Neural progenitor cell (in vitro differentiated cells): ENCODE data around the gene H2BK1. TPM values are rescaled to one million over a fixed set of nuclear protein-coding genes. Genes with fewer than 3 reads are reported as not detected.

ENCODE experiments used
- DNase-seq: peaks from one replicate; pipeline ENCODE4 v3.0.0-alpha.2; 2016; ENCODE audit warnings: low spot score
- H2AFZ ChIP-seq: fragments of 200-600 bp; sonication (generic); replicated peaks from 2 replicates; pipeline ENCODE4 v1.6.1; 2016; ENCODE audit warnings: antibody characterized with exemption
- H3F3A ChIP-seq: fragments of 200-600 bp; sonication (generic); 2 replicates; pipeline ENCODE4 v1.6.1; 2016; ENCODE audit warnings: antibody characterized with exemption, low read depth
- H3K27ac ChIP-seq: fragments of 200-600 bp; sonication (generic); 2 replicates; pipeline ENCODE4 v1.5.1; 2016; ENCODE audit warnings: mild to moderate bottlenecking
- H3K27me3 ChIP-seq: fragments of 200-600 bp; sonication (generic); 2 replicates; pipeline ENCODE4 v1.6.1; 2016; ENCODE audit warnings: mild to moderate bottlenecking, moderate library complexity
- H3K36me3 ChIP-seq: fragments of 200-600 bp; sonication (generic); 2 replicates; pipeline ENCODE4 v1.5.1; 2016
- H3K4me1 ChIP-seq: fragments of 200-600 bp; sonication (generic); 2 replicates; pipeline ENCODE4 v1.6.1; 2016; ENCODE audit warnings: mixed run types
- H3K4me2 ChIP-seq: fragments of 200-600 bp; sonication (generic); 2 replicates; pipeline ENCODE4 v1.6.1; 2016
- H3K4me3 ChIP-seq: fragments of 200-600 bp; sonication (generic); 2 replicates; pipeline ENCODE4 v1.5.1; 2016
- H3K79me2 ChIP-seq: fragments of 200-600 bp; sonication (generic); 2 replicates; pipeline ENCODE4 v1.6.1; 2016; ENCODE audit warnings: low read depth
- H3K9ac ChIP-seq: fragments of 200-600 bp; sonication (generic); 2 replicates; pipeline ENCODE4 v1.6.1; 2016
- H3K9me3 ChIP-seq: fragments of 200-600 bp; sonication (generic); 2 replicates; pipeline ENCODE4 v1.5.1; 2016; ENCODE audit warnings: low read depth
- H4K20me1 ChIP-seq: fragments of 200-600 bp; sonication (generic); 2 replicates; pipeline ENCODE4 v1.6.1; 2016; ENCODE audit warnings: low read depth
- H3K27ac Mint-ChIP-seq: 3 replicates; pipeline ENCODE4 v1.8.0; 2021; ENCODE audit warnings: mixed read lengths
- H3K27me3 Mint-ChIP-seq: 2 replicates; pipeline ENCODE4 v1.8.0; 2022; ENCODE audit warnings: low read depth, mild to moderate bottlenecking, inconsistent platforms, moderate library complexity, mixed read lengths; ENCODE audit not compliant: insufficient read depth
- H3K36me3 Mint-ChIP-seq: 3 replicates; pipeline ENCODE4 v1.8.0; 2021; ENCODE audit warnings: mixed read lengths
- H3K4me1 Mint-ChIP-seq: 3 replicates; pipeline ENCODE4 v1.8.0; 2021; ENCODE audit warnings: mixed read lengths
- H3K4me3 Mint-ChIP-seq: 3 replicates; pipeline ENCODE4 v1.8.0; 2021; ENCODE audit warnings: mild to moderate bottlenecking, moderate library complexity, mixed read lengths
- H3K9me3 Mint-ChIP-seq: 3 replicates; pipeline ENCODE4 v1.8.0; 2020; ENCODE audit warnings: mixed read lengths
- CTCF ChIP-seq: fragments of 200-600 bp; sonication (generic); IDR thresholded peaks from 2 replicates; pipeline ENCODE4 v1.5.1; 2017; ENCODE audit warnings: antibody characterized with exemption, mild to moderate bottlenecking
- EZH2 ChIP-seq: fragments of 200-600 bp; sonication (generic); IDR thresholded peaks from 2 replicates; pipeline ENCODE4 v1.6.1; 2017; ENCODE audit warnings: antibody characterized with exemption, mild to moderate bottlenecking, moderate library complexity
- EZH2phosphoT487 ChIP-seq: fragments of 200-600 bp; sonication (generic); IDR thresholded peaks from 2 replicates; pipeline ENCODE4 v1.6.1; 2017; ENCODE audit warnings: antibody characterized with exemption
- total RNA-seq: library from RNA; depleted of rRNA; stranded (reverse); fragments of >200 nt; gene quantifications from 2 replicates; pipeline ENCODE4 v1.2.3, GENCODE V29; 2015; ENCODE audit warnings: low replicate concordance

H2BK1 gene
- total RNA-seq, 1 donor from 2014 or later: not detected

GRCh38 chr7:151251328-151251688 lies 41.0 kb upstream of the H2BK1 start:
- Mint-ChIP-seq H3K27ac (peak overlapping the region; percentile 84), H3K36me3 (no peaks in the 10 kb centered on the region), H3K27me3 (peaks cover 17% of the 10 kb centered on the region), H3K4me3 (peak overlapping the region; percentile 81), H3K4me1 (peaks cover 71% of the 10 kb centered on the region), H3K9me3 (no peaks in the 10 kb centered on the region)
- Histone ChIP-seq H3K79me2 (no peaks in the 10 kb centered on the region), H3K27ac (no peak overlapping the region), H3K4me3 (peak overlapping the region; percentile 90), H3K9ac (no peak overlapping the region), H3K9me3 (no peaks in the 10 kb centered on the region), H3K36me3 (no peaks in the 10 kb centered on the region), H3K27me3 (peaks cover 71% of the 10 kb centered on the region), H4K20me1 (peaks cover 15% of the 10 kb centered on the region), H2AFZ (no peak overlapping the region), H3F3A (peaks cover 48% of the 10 kb centered on the region), H3K4me2 (peak overlapping the region; percentile 99), H3K4me1 (peaks cover 46% of the 10 kb centered on the region)
- DNase-seq: no peak
- TF ChIP-seq EZH2 (no peak), EZH2phosphoT487 (no peak), CTCF (no peak)

GRCh38 chr7:151250181-151251132 lies 40.2 kb upstream of the H2BK1 start:
- peaks cover 54% of the 10 kb centered on the region for H3K4me1 ChIP-seq
- H3K9me3 ChIP-seq: no peaks in the 10 kb centered on the region
- H4K20me1 ChIP-seq: peaks cover 23% of the 10 kb centered on the region
- no peak overlapping the region for H3K4me3 ChIP-seq
- H3K9ac ChIP-seq: no peak overlapping the region
- Mint-ChIP-seq H3K27me3 (peaks cover 16% of the 10 kb centered on the region), H3K27ac (peak overlapping the region; percentile 84), H3K9me3 (no peaks in the 10 kb centered on the region), H3K36me3 (no peaks in the 10 kb centered on the region), H3K4me1 (peaks cover 75% of the 10 kb centered on the region), H3K4me3 (peak overlapping the region; percentile 81)
- no peak for DNase-seq
- H3K36me3 ChIP-seq: no peaks in the 10 kb centered on the region
- peaks cover 56% of the 10 kb centered on the region for H3F3A ChIP-seq
- H3K79me2 ChIP-seq: no peaks in the 10 kb centered on the region
- no peak overlapping the region for H2AFZ ChIP-seq
- TF ChIP-seq EZH2 (no peak), EZH2phosphoT487 (no peak), CTCF (no peak)
- peak overlapping the region; percentile 99 for H3K4me2 ChIP-seq
- peaks cover 75% of the 10 kb centered on the region for H3K27me3 ChIP-seq
- H3K27ac ChIP-seq: no peak overlapping the region

- H3K4me1 ChIP-seq: peaks cover 60% of the 10 kb centered on the region
- H3K79me2 ChIP-seq: no peaks in the 10 kb centered on the region
- no peak overlapping the region for H3K9ac ChIP-seq
Observed at GRCh38 chr7:151249732-151250072, 39.4 kb upstream of the H2BK1 start.

More at GRCh38 chr7:151249732-151250072, 39.4 kb upstream of the H2BK1 start:
- H3K27ac Mint-ChIP-seq: no peak overlapping the region
- Histone ChIP-seq H3K4me3 (peak overlapping the region; percentile 52), H3K27me3 (peaks cover 75% of the 10 kb centered on the region), H3K36me3 (no peaks in the 10 kb centered on the region), H3K9me3 (no peaks in the 10 kb centered on the region), H4K20me1 (peaks cover 29% of the 10 kb centered on the region), H3K4me2 (peak overlapping the region; percentile 95), H2AFZ (no peak overlapping the region), H3F3A (peaks cover 63% of the 10 kb centered on the region), H3K27ac (no peak overlapping the region)
- H3K36me3 Mint-ChIP-seq: no peaks in the 10 kb centered on the region
- peaks cover 17% of the 10 kb centered on the region for H3K27me3 Mint-ChIP-seq
- DNase-seq: peak; percentile 68
- peak overlapping the region; percentile 81 for H3K4me3 Mint-ChIP-seq
- H3K4me1 Mint-ChIP-seq: peaks cover 72% of the 10 kb centered on the region
- TF ChIP-seq CTCF (no peak), EZH2 (no peak), EZH2phosphoT487 (no peak)
- no peaks in the 10 kb centered on the region for H3K9me3 Mint-ChIP-seq
